HepG2 (cell line): ENCODE results near the gene PRCD. TPM values are rescaled to one million over a fixed set of nuclear protein-coding genes. Genes with fewer than 3 reads are reported as not detected.

Experiments used
- BATF2 ChIP-seq: sonication (generic); formaldehyde crosslinking; IDR thresholded peaks from 2 replicates; pipeline ENCODE4 v1.8.0; 2022; ENCODE audit warnings: mild to moderate bottlenecking, missing genetic modification reagents, moderate library complexity
- BRD4 ChIP-seq: sonication (generic); formaldehyde crosslinking; IDR thresholded peaks from 2 replicates; pipeline ENCODE4 v1.4.0; 2020; ENCODE audit warnings: missing genetic modification reagents
- FOSL1 ChIP-seq: sonication (generic); formaldehyde crosslinking; IDR thresholded peaks from 2 replicates; pipeline ENCODE4 v1.9.0; 2021; ENCODE audit warnings: missing genetic modification reagents, borderline replicate concordance
- KLF6 ChIP-seq: IDR thresholded peaks from 2 replicates; pipeline ENCODE4 v1.8.0; 2016; ENCODE audit warnings: missing biosample characterization, missing genetic modification reagents
- NFKB2 ChIP-seq: sonication (generic); formaldehyde crosslinking; IDR thresholded peaks from 2 replicates; pipeline ENCODE4 v1.4.0; 2020; ENCODE audit warnings: missing genetic modification reagents, borderline replicate concordance
- PAX8 ChIP-seq: sonication (generic); formaldehyde crosslinking; IDR thresholded peaks from 2 replicates; pipeline ENCODE4 v1.8.0; 2022; ENCODE audit warnings: mild to moderate bottlenecking, missing genetic modification reagents, borderline replicate concordance
- REST ChIP-seq, 2 experiments: IDR thresholded peaks; 2 replicates each; pipeline ENCODE4 v1.6.1; 2011 to 2012; ENCODE audit warnings: low read length in 2 of 2, borderline replicate concordance in 1 of 2, low read depth in 1 of 2, mild to moderate bottlenecking in 1 of 2, moderate library complexity in 1 of 2
- REXO4 ChIP-seq: sonication (generic); formaldehyde crosslinking; IDR thresholded peaks from 2 replicates; pipeline ENCODE4 v1.8.0; 2022; ENCODE audit warnings: missing genetic modification reagents, mild to moderate bottlenecking, borderline replicate concordance
- SNAPC5 ChIP-seq: sonication (generic); formaldehyde crosslinking; IDR thresholded peaks from 2 replicates; pipeline ENCODE4 v1.8.1; 2023; ENCODE audit warnings: mild to moderate bottlenecking, missing genetic modification reagents, borderline replicate concordance
- TAF15 ChIP-seq: fragments of 200-400 bp; formaldehyde crosslinking; IDR thresholded peaks from one replicate; pipeline ENCODE4 v1.6.1; 2018; ENCODE audit warnings: mild to moderate bottlenecking, low read depth, low read length; ENCODE audit not compliant: poor library complexity, severe bottlenecking
- TFDP1 ChIP-seq: IDR thresholded peaks from 2 replicates; pipeline ENCODE4 v1.6.1; 2016; ENCODE audit warnings: missing compliant biosample characterization, missing genetic modification reagents, borderline replicate concordance
- TFE3 ChIP-seq: IDR thresholded peaks from 2 replicates; pipeline ENCODE4 v1.6.1; 2016
- TP53 ChIP-seq: sonication (generic); formaldehyde crosslinking; conservative IDR thresholded peaks from 2 replicates; pipeline ENCODE4 v1.4.0; 2020; ENCODE audit warnings: missing genetic modification reagents
- ZBTB21 ChIP-seq: sonication (generic); formaldehyde crosslinking; IDR thresholded peaks from 2 replicates; pipeline ENCODE4 v1.4.0; 2020; ENCODE audit warnings: missing genetic modification reagents
- ZFP82 ChIP-seq: sonication (generic); formaldehyde crosslinking; IDR thresholded peaks from 2 replicates; pipeline ENCODE4 v1.5.1; 2020; ENCODE audit warnings: mild to moderate bottlenecking, missing genetic modification reagents, borderline replicate concordance
- ZNF431 ChIP-seq: sonication (generic); formaldehyde crosslinking; IDR thresholded peaks from 2 replicates; pipeline ENCODE4 v1.9.0; 2022; ENCODE audit warnings: missing genetic modification reagents, low read depth, mild to moderate bottlenecking, borderline replicate concordance
- ZNF749 ChIP-seq: sonication (generic); formaldehyde crosslinking; IDR thresholded peaks from 2 replicates; pipeline ENCODE4 v1.8.0; 2022; ENCODE audit warnings: mild to moderate bottlenecking, missing genetic modification reagents, moderate library complexity, borderline replicate concordance
- ZNF816 ChIP-seq: sonication (generic); formaldehyde crosslinking; IDR thresholded peaks from 2 replicates; pipeline ENCODE4 v1.8.0; 2022; ENCODE audit warnings: missing genetic modification reagents, mild to moderate bottlenecking, borderline replicate concordance
- polyA plus RNA-seq, 8 experiments: library from polyadenylated mRNA; depleted of rRNA in 3 of 8; stranded (reverse) in 7 of 8; unstranded in 1 of 8; fragments of >200 nt; fragmentation: Illumina TruSeq in 4 of 8; extraction: Trizol in 4 of 8; gene quantifications; 2 replicates each; pipeline versions ENCODE4 v1.2.1 to v1.2.3, GENCODE V29; 2011 to 2016; ENCODE audit warnings: low read depth in 4 of 8, missing spikeins in 1 of 8, mixed read lengths in 1 of 8; ENCODE audit not compliant: insufficient read depth in 1 of 8
- total RNA-seq, 5 experiments: library from RNA; depleted of rRNA; stranded (reverse); fragments of >200 nt; fragmentation: Illumina TruSeq; extraction: Trizol; gene quantifications; 2 replicates each; pipeline ENCODE4 v1.2.3, GENCODE V29; 2016; ENCODE audit warnings: low read depth in 1 of 5
- TF ChIP-seq, protein P1 (sequence below): IDR thresholded peaks from 2 replicates; pipeline ENCODE4 v1.6.1; 2016; ENCODE audit warnings: low read depth, control low read depth

Gene PRCD
- total and polyA plus RNA-seq, 2 of the 13 experiments (the other 11 are each of a cell fraction or from before 2014, with no cell fraction given) = 0.51 TPM; not detected in 1

DNA sequence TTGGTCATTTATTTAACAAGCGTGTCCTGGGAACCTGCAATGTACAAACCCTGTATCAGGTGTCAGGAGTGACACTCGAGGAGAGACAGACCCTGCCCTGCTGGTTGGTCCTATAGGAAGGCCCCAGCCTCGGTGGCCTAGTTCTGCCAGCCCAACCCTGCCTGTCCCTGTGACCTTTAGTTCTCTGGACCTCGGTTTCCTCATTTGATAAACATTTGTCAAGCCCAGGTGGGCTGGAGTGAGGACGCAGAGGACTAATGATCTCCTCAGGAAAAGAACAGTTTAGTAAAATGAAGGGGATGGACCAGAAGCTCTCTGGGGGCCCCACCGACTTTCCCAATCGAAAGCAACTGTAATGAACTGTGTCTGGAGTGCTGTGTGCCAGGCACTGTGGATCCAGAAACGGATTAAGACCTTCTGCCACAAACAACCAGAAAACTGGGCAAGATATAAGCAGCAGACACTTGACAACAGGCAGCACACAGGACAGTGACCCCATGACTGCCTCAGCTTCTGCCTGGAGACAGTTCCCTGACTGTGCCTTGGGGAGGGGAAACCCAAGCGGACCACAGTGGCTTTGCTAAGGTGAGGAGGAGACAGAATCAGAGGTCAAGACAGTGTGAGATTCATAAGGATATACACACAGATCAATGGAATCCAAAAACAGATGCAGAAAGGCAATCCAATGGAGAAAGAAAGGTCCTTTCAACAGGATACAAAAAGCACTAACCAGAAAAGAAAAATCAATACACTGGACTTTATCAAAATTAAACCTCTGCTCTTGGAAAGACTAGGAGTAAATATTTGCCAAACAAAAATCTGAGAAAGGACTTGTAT is 8.8 kb downstream of the PRCD start (continued):
- no peak for TF ChIP-seq REST (IDR thresholded peaks at IDR 0.05; ENCODE audit: borderline replicate concordance in 1 of 2, low read depth in 1 of 2, low read length in 2 of 2)
- no peak for TF ChIP-seq SNAPC5
- TF ChIP-seq ZNF816 (CRISPR knock-in tag) = no peak
- no peak for TF ChIP-seq TAF15
- 0 out of 2 replicates have a peak, but pooled peaks have one; percentile 33 for TF ChIP-seq ZNF431 (CRISPR knock-in tag)
- TF ChIP-seq REXO4 (CRISPR knock-in tag) = no peak
- TF ChIP-seq ZFP82 (CRISPR knock-in tag) = no peak
- TF ChIP-seq TP53 = no peak
- TF ChIP-seq TFE3 (CRISPR knock-in tag) = no peak
- TF ChIP-seq KLF6 (CRISPR knock-in tag) = no peak
- TF ChIP-seq ZNF749 (CRISPR knock-in tag) = no peak
- TF ChIP-seq PAX8 (CRISPR knock-in tag) = no peak
- TF ChIP-seq, protein P1, sequence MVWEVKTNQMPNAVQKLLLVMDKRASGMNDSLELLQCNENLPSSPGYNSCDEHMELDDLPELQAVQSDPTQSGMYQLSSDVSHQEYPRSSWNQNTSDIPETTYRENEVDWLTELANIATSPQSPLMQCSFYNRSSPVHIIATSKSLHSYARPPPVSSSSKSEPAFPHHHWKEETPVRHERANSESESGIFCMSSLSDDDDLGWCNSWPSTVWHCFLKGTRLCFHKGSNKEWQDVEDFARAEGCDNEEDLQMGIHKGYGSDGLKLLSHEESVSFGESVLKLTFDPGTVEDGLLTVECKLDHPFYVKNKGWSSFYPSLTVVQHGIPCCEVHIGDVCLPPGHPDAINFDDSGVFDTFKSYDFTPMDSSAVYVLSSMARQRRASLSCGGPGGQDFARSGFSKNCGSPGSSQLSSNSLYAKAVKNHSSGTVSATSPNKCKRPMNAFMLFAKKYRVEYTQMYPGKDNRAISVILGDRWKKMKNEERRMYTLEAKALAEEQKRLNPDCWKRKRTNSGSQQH (CRISPR knock-in tag) = no peak
- TF ChIP-seq NFKB2 (CRISPR knock-in tag) = no peak
- TF ChIP-seq FOSL1 (CRISPR knock-in tag) = no peak
- no peak for TF ChIP-seq BATF2 (CRISPR knock-in tag)
- TF ChIP-seq TFDP1 (CRISPR knock-in tag) = no peak
- TF ChIP-seq ZBTB21 (CRISPR knock-in tag) = no peak
- TF ChIP-seq BRD4 = no peak
